CD4-positive, CD25-positive, alpha-beta regulatory T cell (primary cell): ENCODE measurements around the gene MAPK12. TPM values are rescaled to one million over a fixed set of nuclear protein-coding genes. Genes with fewer than 3 reads are reported as not detected.

ENCODE experiments used
- ATAC-seq, 2 donors: fragments of 150-1000 bp; cut with Tn5 transposase; one replicate each; pipeline ENCODE4 v1.10.0; 2021; ENCODE audit warnings: low read depth in 2 of 2, moderate number of reproducible peaks in 2 of 2, moderate library complexity in 1 of 2
- DNase-seq, 3 donors: peaks; one replicate each; pipeline versions ENCODE4 v3.0.0 to v3.0.0-alpha.2; 2012 to 2022; ENCODE audit warnings: mixed read lengths in 1 of 3
- H3K27ac ChIP-seq: one replicate; pipeline ENCODE4 v1.7.0; 2013; ENCODE audit warnings: mild to moderate bottlenecking, low read length; ENCODE audit not compliant: insufficient read depth, poor library complexity, severe bottlenecking
- H3K27me3 ChIP-seq: one replicate; pipeline ENCODE4 v1.7.0; 2013; ENCODE audit warnings: low read length; ENCODE audit not compliant: control insufficient read depth, insufficient read depth
- H3K36me3 ChIP-seq: one replicate; pipeline ENCODE4 v1.7.0; 2013; ENCODE audit warnings: mild to moderate bottlenecking, low read length, moderate library complexity; ENCODE audit not compliant: control insufficient read depth, insufficient read depth
- H3K4me1 ChIP-seq: 2 replicates; pipeline ENCODE4 v1.7.0; 2013; ENCODE audit warnings: mild to moderate bottlenecking, low read length; ENCODE audit not compliant: insufficient read depth, control insufficient read depth, poor library complexity, severe bottlenecking
- H3K4me3 ChIP-seq: one replicate; pipeline ENCODE4 v1.7.0; 2013; ENCODE audit warnings: low read depth, mild to moderate bottlenecking, low read length, moderate library complexity
- H3K9me3 ChIP-seq, 2 experiments: 1 replicate in 1 of 2; 2 replicates in 1 of 2; pipeline ENCODE4 v1.7.0; 2013; ENCODE audit warnings: low read length in 2 of 2, mild to moderate bottlenecking in 1 of 2, moderate library complexity in 1 of 2; ENCODE audit not compliant: control insufficient read depth in 2 of 2
- H3K27ac Mint-ChIP-seq, 3 donors: one replicate each; pipeline ENCODE4 v1.8.0; 2020 to 2022; ENCODE audit warnings: mild to moderate bottlenecking in 3 of 3, mixed read lengths in 3 of 3, moderate library complexity in 2 of 3
- H3K27me3 Mint-ChIP-seq: one replicate; pipeline ENCODE4 v1.8.0; 2022; ENCODE audit warnings: mild to moderate bottlenecking, mixed read lengths
- H3K36me3 Mint-ChIP-seq: one replicate; pipeline ENCODE4 v1.8.0; 2020; ENCODE audit warnings: mixed read lengths
- H3K4me1 Mint-ChIP-seq, 4 donors: one replicate each; pipeline ENCODE4 v1.8.0; 2020 to 2022; ENCODE audit warnings: mixed read lengths in 4 of 4, mild to moderate bottlenecking in 1 of 4
- H3K4me3 Mint-ChIP-seq, 4 donors: one replicate each; pipeline ENCODE4 v1.8.0; 2020 to 2022; ENCODE audit warnings: mild to moderate bottlenecking in 4 of 4, mixed read lengths in 4 of 4, moderate library complexity in 3 of 4
- H3K9me3 Mint-ChIP-seq, 7 donors: one replicate each; pipeline ENCODE4 v1.8.0; 2020 to 2022; ENCODE audit warnings: mixed read lengths in 7 of 7, mild to moderate bottlenecking in 3 of 7, moderate library complexity in 2 of 7
- polyA plus RNA-seq, 4 donors: library from polyadenylated mRNA; unstranded; fragments of 300-500 nt; fragmentation: Illumina TruSeq; gene quantifications; one replicate each; pipeline ENCODE4 v1.2.3, GENCODE V29; 2021
- total RNA-seq: library from RNA; stranded (reverse); gene quantifications from one replicate; pipeline ENCODE4 v1.2.3, GENCODE V29; 2022

Gene MAPK12
- total and polyA plus RNA-seq, 5 donors from 2014 or later: 0.03 to 2.0 (median 0.05) TPM; not detected in 2

DNA sequence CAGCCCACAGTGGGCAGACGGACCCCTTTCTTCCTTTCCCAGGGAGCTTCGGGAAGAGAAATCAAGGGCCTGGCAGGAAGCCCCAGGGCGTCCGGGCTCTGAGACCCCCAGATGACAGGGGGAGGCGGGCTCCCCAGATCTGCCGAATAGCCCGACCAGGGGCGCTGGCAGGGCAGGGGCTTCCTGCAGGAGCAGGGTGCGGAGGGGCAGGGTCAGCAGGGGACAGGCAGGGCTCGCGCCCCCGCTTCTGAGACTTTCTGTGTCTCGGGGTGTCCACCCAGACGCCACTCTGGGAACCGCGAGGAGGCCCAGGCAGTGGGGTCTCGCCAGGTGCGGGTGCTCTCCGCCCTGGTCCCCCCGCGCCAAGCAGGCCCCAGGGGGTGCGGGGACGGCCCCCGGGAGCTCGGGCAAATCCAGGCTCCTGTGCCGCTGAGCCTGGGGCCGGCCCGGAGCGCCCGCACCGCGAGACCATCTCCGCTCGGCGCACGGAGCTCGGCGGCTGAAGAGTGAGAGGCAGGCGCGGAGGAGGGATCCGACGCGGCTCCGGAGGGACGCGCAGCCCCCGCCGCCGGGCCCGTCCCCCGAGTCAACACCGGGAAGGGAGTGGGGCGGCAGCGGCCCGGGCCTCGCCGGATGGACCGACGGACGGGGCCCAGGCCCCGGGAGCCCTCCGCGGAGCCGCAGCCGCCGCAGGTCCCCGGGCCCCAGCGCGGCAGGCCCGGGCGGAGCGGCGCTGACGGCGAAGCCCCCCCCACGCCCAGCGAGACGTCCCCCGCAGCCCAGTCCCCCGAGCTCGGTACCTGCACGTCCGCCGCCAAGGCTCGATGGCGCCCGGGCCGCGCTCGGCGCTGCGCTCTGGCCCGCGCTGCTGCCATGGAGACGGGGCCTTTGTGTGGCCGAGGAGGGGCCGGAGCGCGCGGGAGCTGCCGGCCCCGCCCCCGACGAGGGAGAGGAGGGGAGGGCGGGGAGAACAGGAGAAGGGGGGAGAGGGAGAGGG, 45.6 kb upstream of the MAPK12 start, which contains the start of gene PLXNB2:
Gene PLXNB2 (minus strand): TSS at position 894 of the 997 bp plus-strand sequence. CDS start 17,062 bp downstream, outside the sequence.
- H3K9me3 Mint-ChIP-seq: peaks cover 0 to 2% (median 0%) of the 10 kb centered on the region in 7 donors
- Histone ChIP-seq H3K9me3 (no peaks in the 10 kb centered on the region), H3K4me3 (no peak within 1 kb of the TSS), H3K27me3 (no peaks in the 10 kb centered on the region), H3K4me1 (peaks cover 12% of the 10 kb centered on the region), H3K36me3 (no peaks in the 10 kb centered on the region), H3K27ac (no peak within 1 kb of the TSS)
- no peak within 1 kb of the TSS for H3K27ac Mint-ChIP-seq
- H3K4me3 Mint-ChIP-seq: peak within 1 kb of the TSS in 1 of 4 donors; percentile 6
- DNase-seq: peak in 1 of 3 donors; percentile 11
- H3K4me1 Mint-ChIP-seq: peaks cover 0 to 13% (median 3%) of the 10 kb centered on the region in 4 donors
- H3K36me3 Mint-ChIP-seq: no peaks in the 10 kb centered on the region
- peaks cover 35% of the 10 kb centered on the region for H3K27me3 Mint-ChIP-seq
- ATAC-seq: peak in 1 of 2 donors; percentile 31

GRCh38 chr22:50305923-50306566, 44.6 kb upstream of the MAPK12 start:
- H3K4me1 ChIP-seq: peaks cover 12% of the 10 kb centered on the region
- Mint-ChIP-seq H3K27ac (no peak overlapping the region), H3K9me3 (peaks cover 0 to 3% (median 0%) of the 10 kb centered on the region in 7 donors), H3K27me3 (peaks cover 35% of the 10 kb centered on the region), H3K4me1 (peaks cover 0 to 13% (median 3%) of the 10 kb centered on the region in 4 donors), H3K4me3 (peak overlapping the region in 2 of 4 donors; percentile 50 to 77), H3K36me3 (no peaks in the 10 kb centered on the region)
- no peaks in the 10 kb centered on the region for H3K9me3 ChIP-seq
- H3K27ac ChIP-seq: no peak overlapping the region
- DNase-seq (no peak), ATAC-seq (no peak)
- no peaks in the 10 kb centered on the region for H3K27me3 ChIP-seq
- no peak overlapping the region for H3K4me3 ChIP-seq
- no peaks in the 10 kb centered on the region for H3K36me3 ChIP-seq

GRCh38 chr22:50305393-50305922, 44.0 kb upstream of the MAPK12 start:
- Histone ChIP-seq H3K4me1 (peaks cover 12% of the 10 kb centered on the region), H3K27ac (no peak overlapping the region), H3K27me3 (no peaks in the 10 kb centered on the region), H3K36me3 (no peaks in the 10 kb centered on the region), H3K9me3 (no peaks in the 10 kb centered on the region), H3K4me3 (no peak overlapping the region)
- Mint-ChIP-seq H3K27me3 (peaks cover 35% of the 10 kb centered on the region), H3K27ac (no peak overlapping the region), H3K36me3 (no peaks in the 10 kb centered on the region), H3K9me3 (peaks cover 0 to 3% (median 0%) of the 10 kb centered on the region in 7 donors), H3K4me1 (peaks cover 0 to 13% (median 3%) of the 10 kb centered on the region in 4 donors), H3K4me3 (peak overlapping the region in 1 of 4 donors; percentile 54)
- DNase-seq (no peak), ATAC-seq (no peak)

- peaks cover 0 to 11% (median 3%) of the 10 kb centered on the region in 4 donors for H3K4me1 Mint-ChIP-seq
- ATAC-seq: peak in 1 of 2 donors; percentile 3
- DNase-seq: no peak
- H3K9me3 Mint-ChIP-seq: peaks cover 0 to 3% (median 0%) of the 10 kb centered on the region in 7 donors
- Histone ChIP-seq H3K27ac (no peak overlapping the region), H3K36me3 (no peaks in the 10 kb centered on the region), H3K9me3 (no peaks in the 10 kb centered on the region), H3K4me3 (no peak overlapping the region), H3K4me1 (peaks cover 12% of the 10 kb centered on the region), H3K27me3 (no peaks in the 10 kb centered on the region)
- no peak overlapping the region for H3K4me3 Mint-ChIP-seq
- H3K27me3 Mint-ChIP-seq: peaks cover 35% of the 10 kb centered on the region
- no peaks in the 10 kb centered on the region for H3K36me3 Mint-ChIP-seq
- H3K27ac Mint-ChIP-seq: no peak overlapping the region
These were observed 43.3 kb upstream of the MAPK12 start for GRCh38 chr22:50304528-50305392.

DNA sequence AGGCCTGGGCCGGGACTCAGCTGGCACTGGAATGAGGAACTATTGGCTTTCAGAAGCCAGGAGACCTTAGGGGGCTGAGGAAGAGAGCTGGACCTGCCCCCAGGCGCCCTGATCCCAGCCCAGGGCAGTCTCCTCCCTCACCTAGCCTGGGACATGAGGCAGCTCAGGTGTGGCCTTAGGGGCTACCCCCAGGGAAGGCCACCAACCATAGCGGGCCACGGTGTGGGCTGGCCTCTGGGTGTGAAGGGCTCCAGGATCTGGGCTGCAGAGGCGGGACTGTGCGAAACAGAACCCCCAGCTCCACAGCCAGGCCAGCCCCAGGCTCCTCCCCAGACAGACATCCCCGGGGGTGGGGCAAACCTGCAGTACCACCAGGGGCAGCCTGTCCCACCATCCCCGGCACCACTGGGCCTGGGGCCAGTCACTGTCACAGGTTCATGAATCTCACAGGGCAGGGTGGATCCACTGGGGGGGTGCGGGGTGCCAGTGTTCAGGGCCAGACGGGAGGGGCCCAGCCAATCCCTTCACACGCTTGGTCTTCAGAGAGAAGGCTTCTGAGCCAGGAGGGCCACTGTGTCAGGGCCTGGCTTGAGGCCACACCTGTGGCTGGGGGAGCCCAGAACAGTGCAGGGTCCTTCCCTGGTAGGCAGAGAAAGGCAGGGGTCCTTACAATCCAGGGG, 42.5 kb upstream of the MAPK12 start:
- no peak overlapping the region for H3K27ac ChIP-seq
- no peak overlapping the region for H3K27ac Mint-ChIP-seq
- peaks cover 16% of the 10 kb centered on the region for H3K4me1 ChIP-seq
- H3K9me3 ChIP-seq: no peaks in the 10 kb centered on the region
- peaks cover 0 to 11% (median 3%) of the 10 kb centered on the region in 4 donors for H3K4me1 Mint-ChIP-seq
- H3K4me3 Mint-ChIP-seq: peak overlapping the region in 1 of 4 donors; percentile 41
- H3K27me3 Mint-ChIP-seq: peaks cover 35% of the 10 kb centered on the region
- H3K36me3 ChIP-seq: no peaks in the 10 kb centered on the region
- no peaks in the 10 kb centered on the region for H3K27me3 ChIP-seq
- no peak overlapping the region for H3K4me3 ChIP-seq
- DNase-seq: no peak
- peak in 1 of 2 donors; percentile 22 for ATAC-seq
- H3K9me3 Mint-ChIP-seq: peaks cover 0 to 3% (median 0%) of the 10 kb centered on the region in 7 donors
- no peaks in the 10 kb centered on the region for H3K36me3 Mint-ChIP-seq

DNA sequence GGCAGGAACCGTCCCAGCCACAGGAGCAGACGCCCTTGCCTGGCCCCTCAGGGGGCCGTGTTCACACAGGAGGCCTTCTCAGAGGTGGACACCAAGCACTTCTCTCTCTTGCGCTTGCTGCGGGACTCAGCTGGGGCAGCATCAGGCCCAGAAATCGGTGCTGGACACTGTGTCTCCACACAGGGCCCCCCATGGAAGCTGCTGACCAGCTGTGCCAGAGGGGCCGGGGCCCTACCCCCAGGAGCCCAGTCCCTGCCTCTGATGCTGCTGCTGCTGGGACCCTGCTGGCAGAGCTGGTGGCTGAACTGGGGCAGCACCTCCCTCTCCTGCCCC, 42.0 kb upstream of the MAPK12 start:
- Histone ChIP-seq H3K27me3 (no peaks in the 10 kb centered on the region), H3K9me3 (no peaks in the 10 kb centered on the region), H3K36me3 (no peaks in the 10 kb centered on the region), H3K4me1 (peaks cover 16% of the 10 kb centered on the region), H3K27ac (no peak overlapping the region), H3K4me3 (no peak overlapping the region)
- Mint-ChIP-seq H3K36me3 (no peaks in the 10 kb centered on the region), H3K27ac (no peak overlapping the region), H3K27me3 (peaks cover 34% of the 10 kb centered on the region), H3K4me1 (peaks cover 0 to 11% (median 3%) of the 10 kb centered on the region in 4 donors), H3K9me3 (peaks cover 0 to 3% (median 0%) of the 10 kb centered on the region in 7 donors), H3K4me3 (no peak overlapping the region)
- no peak for ATAC-seq
- no peak for DNase-seq
